ENCODE results near the gene DGLUCY.
"Not testable (repeated sequence)": the region's sequence is repeated elsewhere in the genome, so short reads cannot be mapped to it uniquely, and the experiment has no call there.

Gene DGLUCY

DNA sequence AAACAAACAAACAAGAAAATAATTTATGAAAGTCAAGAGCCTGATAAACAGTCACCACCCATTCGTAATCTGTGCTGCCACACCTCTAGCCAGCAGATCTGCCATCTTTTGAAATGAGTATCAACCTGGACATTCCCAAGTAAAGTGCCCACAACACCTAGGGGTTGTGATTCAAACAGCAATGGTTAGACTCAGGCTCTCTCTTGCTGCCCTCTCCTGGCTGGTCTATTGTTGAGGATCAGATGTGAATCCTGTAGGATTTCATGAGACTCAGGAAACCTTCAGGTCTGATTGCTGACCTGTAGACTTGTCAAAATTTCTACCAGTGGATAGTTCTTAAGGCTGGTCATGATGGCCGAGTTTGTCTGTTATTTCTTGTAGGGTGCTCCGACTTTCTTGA is 26.8 kb downstream of the DGLUCY start:
- DNase-seq: peak; percentile 16

DNA sequence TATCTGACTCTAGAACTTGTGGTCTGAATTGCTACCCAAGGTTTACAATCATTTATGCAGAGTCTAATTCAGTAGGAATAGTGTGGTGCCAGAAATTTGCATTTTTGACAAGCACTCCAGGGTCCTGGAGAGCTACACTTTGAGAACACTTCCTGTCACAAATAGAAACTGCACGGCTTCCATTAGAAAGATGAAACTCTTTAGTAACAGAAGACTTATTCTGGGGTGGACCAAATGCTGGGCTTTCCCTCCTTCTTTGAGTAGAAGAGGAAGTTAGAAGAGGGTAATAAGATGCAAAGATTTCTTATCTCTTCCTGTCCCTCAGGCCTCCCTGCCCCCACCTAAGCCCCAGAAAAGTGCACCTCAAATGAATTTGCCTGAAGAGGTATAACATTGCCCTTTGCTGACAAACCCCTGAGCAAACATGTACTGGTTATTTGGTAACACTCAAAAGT is 28.4 kb downstream of the DGLUCY start:
- peak; percentile 26 for DNase-seq

GRCh38 chr14:91143862-91144261 is 30.0 kb downstream of the DGLUCY start:
- no peak for DNase-seq

DNA sequence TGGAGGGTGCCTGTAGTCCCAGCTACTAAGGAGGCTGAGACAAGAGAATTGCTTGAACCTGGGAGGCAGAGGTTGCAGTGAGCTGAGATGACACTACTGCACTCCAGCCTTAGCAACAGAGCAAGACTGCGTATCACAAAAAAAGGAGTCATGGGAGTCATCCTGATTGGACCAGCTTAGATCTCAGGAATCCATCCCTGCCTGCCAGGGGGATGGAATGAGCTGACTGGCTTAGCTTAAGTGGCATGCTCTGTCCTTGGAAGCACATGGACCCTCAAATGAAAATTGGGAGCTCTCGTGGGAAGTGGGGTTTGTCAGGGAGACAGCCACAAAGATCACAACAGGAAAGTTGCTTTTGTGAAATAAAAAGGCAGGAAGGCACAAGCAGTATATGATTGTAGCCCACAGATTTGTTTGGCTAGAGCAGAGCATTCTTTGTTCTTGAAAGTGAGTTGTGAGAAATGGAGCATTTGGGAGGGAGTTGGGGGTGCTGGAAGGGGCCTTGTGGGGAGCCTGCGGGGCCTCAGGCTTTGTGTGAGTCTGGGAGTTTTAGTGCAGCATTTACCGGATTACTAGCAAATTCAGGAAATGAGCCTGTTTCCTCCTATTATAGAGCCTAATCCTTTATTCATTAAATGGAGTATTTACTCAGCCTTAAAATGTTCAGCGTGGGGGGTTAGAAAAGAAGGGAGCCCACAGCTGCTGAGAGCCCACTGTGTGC is 30.7 kb downstream of the DGLUCY start:
- no peak for DNase-seq

DNA sequence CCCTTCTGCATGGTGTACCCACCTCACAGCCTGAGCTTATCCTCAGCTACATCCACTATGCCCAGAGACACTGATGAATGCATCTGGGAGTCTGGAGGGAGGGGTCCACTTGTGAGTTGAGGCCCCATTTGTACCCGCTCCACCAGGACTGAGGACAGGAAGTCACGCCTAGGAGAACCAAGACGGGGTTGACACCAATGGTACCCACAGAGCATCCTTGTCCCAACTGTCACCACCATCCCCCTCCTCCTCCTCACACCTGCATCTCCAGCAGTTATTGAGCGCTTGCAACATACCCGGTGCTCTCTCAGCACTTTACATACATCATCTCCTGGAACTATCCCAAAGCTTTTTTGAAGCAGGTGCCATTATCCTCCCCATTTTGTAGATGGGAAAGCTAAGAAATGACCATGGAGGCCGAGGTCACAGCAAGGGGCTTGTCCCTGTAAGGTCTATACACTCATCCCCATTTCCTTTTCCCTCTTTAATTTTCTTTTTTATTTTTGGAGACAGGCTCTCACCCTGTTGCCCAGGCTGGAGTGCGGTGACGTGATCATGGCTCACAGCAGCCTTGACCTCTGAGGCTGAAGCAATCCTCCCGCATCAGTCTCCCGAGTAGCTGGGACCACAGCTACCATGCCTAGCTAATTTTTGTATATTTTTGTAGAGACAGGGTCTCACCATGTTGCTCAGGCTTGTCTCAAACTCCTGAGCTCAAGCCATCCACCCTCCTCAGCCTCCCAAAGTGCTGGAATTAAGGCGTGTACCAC is 31.7 kb downstream of the DGLUCY start:
- DNase-seq: no peak

- DNase-seq: no peak
These were observed 32.8 kb downstream of the DGLUCY start for GRCh38 chr14:91146661-91147060.

- no peak for DNase-seq
These were observed 35.6 kb downstream of the DGLUCY start for GRCh38 chr14:91149462-91149861.

- no peak for DNase-seq
These were observed 38.6 kb downstream of the DGLUCY start for GRCh38 chr14:91152499-91152898.

- no peak for DNase-seq
These were observed 39.5 kb downstream of the DGLUCY start for GRCh38 chr14:91153360-91153759.

- DNase-seq: peak; percentile 34
These were observed 41.2 kb downstream of the DGLUCY start for GRCh38 chr14:91154851-91155625.

- no peak for DNase-seq
These were observed 41.8 kb downstream of the DGLUCY start for GRCh38 chr14:91155626-91156089.

- not testable (repeated sequence) for DNase-seq
These were observed 42.3 kb downstream of the DGLUCY start for GRCh38 chr14:91156142-91156666.

- DNase-seq: not testable (repeated sequence)
These were observed 43.0 kb downstream of the DGLUCY start for GRCh38 chr14:91156877-91157276.

DNA sequence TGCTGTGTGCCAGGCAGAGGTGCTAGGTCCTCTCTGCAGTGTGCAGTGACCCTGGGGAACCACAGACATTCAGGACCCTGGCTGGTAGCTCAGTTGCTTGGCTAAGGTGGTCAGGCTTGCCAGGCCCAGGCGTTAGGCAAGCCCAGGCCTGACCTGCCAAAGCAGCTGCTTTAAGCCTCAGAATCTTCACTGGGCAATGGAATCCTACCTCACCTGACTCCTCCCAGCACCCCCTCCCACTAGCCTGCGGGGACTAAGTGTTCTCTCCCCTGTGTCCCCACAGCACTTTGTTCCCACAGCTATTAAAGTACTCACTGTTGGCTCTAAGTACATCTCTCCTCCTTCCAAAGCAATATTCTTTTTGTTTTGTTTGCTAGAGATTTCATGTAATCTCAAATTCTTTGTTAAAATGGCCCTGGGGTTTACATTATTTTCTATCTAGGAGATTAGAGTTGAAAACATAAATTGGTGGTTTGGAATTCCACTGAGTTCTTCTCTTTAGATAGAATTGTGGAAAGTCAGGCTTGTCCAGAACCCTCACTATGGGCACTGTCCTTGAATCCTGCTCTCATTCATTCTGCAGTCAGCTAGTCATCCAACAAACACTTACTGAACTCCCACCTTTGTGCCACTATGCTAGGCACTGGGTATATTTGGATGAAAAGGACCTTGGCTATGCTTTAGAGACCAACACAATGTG is 44.4 kb downstream of the DGLUCY start:
- no peak for DNase-seq

DNA sequence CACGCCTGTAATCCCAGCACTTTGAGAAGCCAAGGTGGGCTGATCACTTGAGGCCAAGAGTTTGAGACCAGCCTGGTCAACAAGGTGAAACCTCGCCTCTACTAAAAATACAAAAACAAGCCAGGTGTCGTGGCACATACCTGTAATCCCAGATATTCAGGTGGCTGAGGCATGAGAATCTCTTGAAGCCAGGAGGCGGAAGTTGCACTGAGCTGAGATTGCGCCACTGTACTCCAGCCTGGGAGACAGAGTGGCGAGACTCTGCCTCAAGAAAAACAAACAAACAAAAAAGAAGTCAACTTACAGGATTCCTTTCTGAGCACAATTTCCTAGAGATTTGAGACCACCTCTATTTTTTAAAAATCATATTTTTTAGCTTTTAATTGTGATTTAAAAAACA is 45.3 kb downstream of the DGLUCY start:
- no peak for DNase-seq

DNA sequence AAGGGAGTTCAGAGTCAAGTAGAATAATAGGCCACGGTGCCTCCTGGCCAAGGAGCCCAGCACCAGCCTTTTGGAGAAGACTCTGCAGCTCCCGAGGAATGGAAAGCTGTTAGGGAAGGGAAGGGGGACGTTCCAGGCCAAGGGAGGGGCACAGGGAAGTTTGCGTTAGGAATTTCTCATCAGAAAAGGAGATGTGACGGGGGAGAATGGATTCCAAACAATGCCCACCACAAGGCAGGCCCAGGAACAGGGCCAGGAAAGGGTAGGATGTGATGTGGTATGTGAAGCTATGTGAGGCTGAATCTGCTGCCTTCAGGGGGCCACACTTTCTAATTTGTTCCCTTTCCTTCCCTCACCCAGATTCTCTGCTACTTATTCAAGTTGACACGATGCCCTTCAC is 46.0 kb downstream of the DGLUCY start:
- DNase-seq: no peak

DNA sequence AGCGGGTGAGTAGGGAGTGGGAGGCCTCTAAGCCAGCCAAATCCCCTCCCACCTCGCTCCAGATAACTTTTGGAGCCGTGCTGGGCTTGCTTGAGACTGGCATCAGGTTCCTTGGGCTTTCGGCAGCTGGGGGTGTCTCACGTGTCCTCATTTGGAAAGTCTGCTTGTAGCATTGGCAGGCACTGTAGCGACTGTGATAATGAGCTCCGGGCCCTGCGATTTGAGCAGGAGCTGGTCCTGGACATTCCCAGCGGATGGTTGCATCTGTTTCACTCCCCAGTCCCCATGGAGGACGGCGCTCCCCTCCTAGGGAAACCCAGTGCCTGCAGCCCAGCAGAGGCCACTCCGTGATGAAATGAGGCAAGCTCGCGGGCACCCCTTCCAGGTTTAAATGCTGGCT is 49.4 kb downstream of the DGLUCY start:
- no peak for DNase-seq

GRCh38 chr14:91164676-91165075 is 50.8 kb downstream of the DGLUCY start:
- DNase-seq: no peak

DNA sequence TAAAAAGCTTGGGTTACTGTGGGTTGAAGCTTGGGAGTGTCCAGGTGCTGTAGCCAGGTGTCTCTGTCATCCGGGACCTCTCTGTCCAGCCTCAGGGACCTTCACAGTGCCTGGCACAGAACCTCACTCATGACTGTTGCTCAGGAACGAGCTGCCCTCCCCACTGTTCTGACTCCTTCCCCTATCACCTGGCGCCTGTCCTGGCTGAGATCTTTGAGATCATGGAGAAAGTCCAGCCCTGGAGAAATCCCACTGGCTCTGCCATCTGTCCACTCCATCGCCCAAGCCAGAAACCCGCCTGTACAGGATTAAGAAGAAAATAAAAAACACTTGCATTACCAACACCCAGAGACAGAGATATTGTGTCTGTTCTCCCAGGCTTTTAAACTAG is 53.5 kb downstream of the DGLUCY start:
- DNase-seq: no peak

DNA sequence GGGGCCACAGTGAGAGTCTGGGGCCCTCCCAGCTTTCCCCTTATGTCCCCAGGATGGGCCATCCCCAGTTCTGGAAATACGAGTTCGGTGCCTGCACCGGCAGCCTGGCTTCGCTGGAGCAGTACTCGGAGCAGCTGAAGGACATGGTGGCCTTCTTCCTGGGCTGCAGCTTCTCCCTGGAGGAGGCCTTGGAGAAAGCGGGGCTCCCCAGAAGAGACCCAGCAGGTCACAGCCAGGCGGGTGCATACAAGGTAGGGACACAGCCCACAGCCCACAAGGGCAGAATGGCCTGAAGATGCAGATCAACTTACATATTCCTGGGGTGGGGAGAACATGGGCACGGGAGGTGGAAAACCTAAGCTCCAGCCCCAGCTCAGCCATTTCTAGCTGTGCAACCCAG is 56.1 kb downstream of the DGLUCY start:
- DNase-seq: no peak

DNA sequence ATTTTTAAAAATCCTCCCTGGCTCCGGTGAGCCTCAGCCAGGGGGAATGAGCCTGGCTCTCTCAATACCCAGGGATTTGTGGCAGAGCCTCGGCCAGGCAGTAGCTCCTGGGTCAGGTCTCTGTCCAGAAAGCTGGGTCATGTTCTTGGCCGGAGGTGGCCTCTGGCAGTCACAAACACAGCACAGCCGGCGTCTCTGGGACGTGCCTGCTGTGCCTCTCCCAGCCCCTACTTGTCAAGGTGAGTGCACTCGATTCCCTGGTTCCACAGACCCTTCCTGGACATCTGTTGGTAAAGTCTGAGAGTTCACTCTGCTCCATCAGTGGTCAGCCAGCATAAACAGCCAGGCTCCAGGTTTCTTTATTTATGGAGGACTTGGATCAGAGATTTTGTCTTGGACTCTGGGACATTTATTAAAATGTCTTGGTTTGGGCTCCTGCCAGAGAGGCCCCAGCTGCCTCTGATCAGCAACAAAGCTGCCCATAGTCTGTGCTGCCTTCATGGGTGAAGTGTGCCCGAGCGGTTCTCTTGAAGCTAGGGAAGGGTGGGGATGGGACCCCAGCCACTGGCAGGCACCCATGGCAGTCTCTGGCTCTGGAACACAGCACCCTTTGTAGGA is 56.7 kb downstream of the DGLUCY start:
- DNase-seq: no peak

DNA sequence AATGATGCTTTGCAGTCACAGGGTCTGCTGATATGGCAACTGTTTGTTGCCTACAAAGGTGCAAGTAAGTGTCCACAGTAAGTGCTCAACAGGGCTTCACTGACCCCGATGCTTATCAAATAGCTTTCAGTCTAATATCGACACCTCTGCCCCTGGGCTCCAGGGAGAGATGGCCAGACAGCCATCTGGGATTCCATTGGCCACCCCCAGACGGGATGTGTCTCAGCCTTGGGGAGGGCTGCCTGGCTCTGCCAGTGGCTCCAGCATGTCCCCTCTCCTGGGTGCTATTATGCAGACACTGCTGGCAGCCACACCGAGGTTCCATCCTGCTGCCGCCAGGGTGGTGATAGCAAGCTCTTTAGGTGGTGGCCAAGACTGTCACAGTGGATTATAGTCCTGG is 57.4 kb downstream of the DGLUCY start:
- DNase-seq: no peak
